ENCODE measurements around the gene CCDC92.

CCDC92 gene, protein sequence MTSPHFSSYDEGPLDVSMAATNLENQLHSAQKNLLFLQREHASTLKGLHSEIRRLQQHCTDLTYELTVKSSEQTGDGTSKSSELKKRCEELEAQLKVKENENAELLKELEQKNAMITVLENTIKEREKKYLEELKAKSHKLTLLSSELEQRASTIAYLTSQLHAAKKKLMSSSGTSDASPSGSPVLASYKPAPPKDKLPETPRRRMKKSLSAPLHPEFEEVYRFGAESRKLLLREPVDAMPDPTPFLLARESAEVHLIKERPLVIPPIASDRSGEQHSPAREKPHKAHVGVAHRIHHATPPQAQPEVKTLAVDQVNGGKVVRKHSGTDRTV

DNA sequence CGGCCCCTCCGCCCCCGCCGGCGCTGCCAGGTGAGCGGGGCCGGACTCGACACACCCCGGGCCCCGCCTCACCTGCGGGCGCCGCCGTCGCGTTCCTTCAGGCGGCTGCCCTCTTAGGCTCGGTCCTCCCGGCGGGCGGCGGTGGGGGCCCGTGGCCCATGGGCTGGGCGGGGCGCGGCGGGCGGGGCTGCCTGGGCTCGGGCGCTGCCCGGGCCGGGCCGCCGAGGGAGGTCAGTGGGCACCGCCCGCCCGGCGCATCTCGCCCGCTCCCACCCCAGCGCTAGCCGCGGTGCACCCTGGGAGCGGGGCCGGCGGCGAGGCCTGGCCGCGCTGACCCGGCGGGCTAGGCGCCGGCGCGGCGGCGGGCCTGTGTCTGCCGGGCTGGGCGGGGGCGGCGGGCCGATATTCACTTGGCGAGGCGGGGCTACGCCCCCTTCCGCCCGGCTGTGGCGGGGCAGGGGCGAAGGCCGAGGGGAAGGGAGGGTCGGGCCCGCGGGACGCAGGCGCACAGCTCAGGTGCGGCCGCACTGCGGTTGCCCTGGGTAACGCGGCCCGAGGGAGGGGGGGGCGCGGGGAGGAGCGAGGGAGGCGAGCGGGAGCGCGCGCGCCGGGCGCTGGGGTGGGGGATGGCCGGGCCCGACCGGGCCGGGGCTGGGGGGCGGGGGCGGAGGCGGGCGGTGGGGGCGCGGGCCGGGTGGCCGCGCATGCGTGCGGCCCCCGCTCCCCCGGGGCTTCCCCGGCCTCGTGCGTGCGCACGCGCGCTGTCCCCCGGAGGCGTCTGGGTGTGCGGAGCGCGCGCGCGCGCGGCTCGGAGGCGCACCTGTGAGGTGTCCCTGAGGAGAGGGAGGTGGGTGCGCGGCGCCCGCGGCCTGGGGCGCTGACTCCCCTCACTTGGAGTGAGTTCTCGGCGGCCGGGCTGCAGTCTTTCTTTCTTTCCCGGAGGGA is at the start of gene CCDC92, which contains the start of gene ZNF664:
TSS of gene CCDC92 (minus strand) at position 375 of the 945 bp plus-strand sequence. CDS start 28,526 bp downstream, outside the sequence.
TSS of gene ZNF664 (plus strand) at position 759 of the 945 bp plus-strand sequence. CDS start 38,930 bp downstream, outside the sequence.
- peak; percentile 94 for DNase-seq

DNA sequence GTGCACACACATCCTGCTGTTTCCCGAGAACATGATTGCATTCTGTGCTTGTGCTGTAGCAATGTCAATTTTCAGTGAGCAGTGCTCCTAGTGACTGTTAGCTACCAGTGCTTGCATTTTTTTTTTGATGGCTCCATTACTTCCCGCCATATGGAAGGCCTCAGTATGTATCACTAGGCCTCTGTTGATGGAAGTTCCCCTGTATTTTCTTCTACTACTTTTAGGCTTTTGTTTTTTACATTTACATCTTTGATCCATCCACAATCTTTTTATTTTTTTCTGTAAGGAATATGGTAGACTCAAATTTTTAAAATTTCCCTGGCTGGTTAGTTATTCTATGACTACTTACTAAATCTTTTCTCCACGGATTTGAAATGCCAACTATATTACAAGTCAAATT is 49.5 kb upstream of the CCDC92 start:
- no peak for DNase-seq

DNA sequence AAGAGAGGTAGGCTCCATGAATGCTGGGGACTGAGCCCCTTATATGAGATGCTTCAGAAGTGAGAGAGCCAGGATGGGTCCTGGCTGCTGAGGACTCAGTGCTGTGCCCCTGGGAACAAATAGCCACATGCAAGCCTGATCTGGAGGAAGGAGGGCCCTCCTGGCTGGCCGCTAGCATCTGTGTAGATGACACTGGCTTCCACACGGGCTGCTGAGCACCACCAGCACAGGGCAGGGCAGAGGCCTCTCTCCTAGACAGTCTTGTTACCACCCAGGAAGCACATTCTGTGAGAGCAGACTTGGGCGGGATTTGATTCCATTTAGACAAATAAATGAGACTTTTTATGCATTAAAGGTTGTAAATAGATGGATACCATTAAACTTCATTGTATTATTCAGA is 48.4 kb upstream of the CCDC92 start:
- DNase-seq, result no peak

DNA sequence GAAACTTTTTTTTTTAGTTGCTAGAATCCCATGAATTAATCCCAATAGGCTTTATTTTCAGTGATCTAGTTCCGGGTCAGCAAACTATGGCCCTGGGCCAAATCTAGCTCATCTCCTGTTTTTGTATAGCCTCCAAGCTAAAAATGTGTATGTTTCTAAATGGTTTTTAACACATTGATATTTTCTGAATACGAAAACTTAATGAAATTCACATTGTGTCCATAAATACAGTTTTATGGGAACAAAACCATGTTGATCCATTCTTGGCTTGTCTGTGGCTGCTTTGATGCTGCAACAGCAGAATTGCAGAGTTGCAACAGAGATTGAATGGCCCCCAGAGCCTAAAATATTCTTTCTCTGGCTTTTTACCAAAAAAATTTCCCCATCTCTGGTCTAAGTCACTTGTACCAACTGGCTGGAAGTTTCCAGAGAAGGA is 47.9 kb upstream of the CCDC92 start:
- DNase-seq, result no peak

DNA sequence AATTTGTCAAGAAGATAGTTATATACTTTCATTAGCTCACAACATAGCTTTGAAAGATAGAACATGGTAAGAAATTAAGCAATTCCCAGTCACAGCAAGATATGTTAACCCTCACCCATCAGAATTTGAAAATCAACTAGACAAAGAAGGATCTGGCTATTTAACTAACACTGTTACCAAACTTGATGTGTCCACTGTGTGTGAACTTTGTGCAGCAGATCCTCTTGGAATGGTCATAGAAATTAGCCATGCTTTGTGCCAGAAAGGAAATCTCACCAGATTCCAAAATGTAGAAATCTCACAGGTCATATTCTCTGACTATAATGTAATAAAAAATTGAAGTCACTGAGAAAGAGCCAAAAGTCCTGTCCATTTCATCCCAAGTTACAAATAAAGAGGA is 46.5 kb upstream of the CCDC92 start:
- DNase-seq, result no peak

DNA sequence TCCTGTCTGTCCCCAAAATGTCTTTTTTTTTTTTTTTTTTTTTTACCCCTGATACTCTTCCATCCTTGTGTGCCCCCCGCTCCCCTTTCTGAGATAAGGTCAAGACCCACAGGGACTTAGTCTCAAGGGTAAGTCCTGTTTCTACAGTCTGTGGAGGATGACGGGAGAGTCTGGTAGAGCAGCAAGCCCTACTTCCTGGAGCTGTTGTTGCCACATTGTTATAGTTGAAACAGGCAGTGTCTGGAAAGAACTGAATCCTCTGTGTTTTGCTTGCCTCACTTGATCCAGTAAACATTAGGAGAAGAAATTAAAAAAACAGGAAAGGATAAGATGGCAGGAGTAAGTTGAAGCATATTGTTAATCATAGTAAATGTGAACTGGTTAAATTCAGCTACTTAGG is 45.9 kb upstream of the CCDC92 start:
- DNase-seq, result no peak

DNA sequence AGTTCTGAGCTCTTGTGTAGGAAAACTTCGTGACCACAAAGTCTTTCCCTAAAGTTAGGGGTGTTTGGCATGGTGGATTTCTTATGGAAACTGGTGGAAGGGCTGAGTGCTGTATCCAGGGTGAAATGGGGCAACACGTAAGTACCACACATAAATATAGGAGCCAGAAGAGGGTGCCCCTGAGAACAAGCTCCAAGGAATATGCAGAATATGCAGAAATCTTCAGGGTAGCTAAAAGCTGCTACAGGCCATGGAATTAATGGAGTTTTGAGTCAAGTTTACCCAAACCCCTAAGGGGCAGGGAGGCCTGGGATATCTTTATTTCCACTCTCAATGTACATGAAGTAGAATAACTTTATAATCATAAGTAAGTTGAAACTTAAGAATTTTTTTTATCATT is 44.4 kb upstream of the CCDC92 start:
- no peak for DNase-seq

DNA sequence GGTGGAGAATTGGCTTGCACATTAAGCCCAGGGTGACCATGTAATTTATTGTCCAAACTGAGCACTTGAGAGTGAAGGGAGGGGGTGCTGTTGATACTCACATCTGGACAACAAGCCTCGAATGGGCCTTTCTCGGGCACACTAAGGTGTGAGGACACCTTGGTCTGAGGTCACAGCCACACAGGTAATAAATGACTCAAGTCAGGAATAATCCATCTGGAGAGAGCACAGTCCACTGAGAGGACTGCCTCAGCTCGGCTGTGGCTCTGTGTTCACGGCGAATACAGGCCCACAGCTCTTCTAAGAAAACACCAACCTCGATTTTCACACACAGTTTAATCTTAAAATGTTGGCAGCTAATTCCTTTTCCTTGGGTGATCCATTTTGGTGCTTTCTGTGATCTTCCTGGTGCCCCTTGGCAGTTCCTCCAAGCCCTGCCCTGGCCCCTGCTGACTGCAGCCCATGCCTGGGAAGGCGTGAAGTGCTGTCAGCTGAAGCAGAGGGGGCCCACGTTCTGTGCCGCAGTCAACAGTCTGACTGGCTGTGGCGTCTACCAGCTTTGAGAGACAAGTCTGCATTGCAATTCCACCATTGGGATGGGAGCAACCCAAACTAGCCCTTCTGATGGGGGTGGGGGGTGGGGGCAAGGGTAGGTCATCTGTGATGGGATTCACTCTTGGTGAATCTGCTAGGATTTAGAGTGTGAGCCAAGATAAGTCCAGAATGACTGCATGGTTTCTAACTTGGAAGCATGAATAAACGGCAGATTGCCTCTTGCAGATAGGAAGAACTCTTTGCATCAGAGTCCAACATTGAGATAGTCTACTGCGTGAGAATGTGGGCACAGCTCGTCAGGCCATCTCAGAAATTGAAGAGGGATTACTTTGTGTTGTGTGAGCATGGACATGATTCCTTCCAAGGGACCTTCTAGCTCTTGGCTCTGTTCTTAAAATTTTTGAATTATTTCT is 43.1 kb upstream of the CCDC92 start:
- DNase-seq, result no peak

DNA sequence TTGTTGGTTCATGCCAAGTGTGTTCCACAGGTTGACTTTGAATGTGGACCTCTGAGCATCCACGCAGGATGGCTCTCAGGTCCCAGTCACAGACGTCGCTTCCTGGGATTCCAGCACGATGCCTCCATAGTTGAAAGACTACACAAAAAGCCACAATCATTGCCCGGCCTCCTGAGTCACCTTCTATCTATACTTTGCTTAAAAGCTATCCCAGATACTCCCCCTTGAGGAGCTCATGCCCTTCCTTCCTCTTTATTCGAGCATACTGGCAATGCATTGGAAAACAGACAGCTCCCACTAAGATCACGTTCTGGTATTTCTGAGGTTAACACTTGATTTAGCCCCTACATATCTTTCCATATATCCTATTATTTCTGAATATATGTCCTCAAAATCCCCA is 40.4 kb upstream of the CCDC92 start:
- no peak for DNase-seq

DNA sequence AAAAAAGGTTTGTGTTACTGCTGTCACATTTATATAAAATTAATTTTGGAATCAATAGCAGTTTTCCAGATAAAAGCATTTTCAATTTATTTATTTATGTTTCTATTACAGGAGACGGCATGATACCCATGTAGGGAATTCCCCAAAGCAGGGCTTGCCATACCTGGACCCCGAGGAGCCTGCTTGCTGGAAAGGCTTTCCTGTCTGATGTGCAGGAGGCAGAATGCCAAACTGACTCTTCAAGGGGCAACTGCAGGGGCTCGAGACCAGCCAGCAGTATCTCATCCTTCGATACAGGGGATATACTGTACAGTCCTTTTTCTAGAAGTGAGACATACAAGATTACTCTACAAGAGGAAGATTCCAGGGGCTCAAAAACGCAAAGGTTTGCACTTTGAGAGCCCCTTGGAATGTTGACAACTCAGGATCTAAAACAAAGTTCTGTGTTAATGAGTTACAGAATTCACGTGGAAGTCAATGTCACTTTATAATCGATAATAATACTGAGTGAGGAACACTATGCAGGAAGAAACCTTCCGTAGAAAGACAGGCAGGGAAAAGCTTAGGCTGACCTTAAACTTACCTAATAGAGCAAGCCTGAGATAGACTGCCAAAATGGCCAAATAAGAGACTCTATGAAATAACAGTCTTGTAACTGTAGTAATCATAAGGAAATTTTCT is 38.9 kb upstream of the CCDC92 start:
- no peak for DNase-seq

DNA sequence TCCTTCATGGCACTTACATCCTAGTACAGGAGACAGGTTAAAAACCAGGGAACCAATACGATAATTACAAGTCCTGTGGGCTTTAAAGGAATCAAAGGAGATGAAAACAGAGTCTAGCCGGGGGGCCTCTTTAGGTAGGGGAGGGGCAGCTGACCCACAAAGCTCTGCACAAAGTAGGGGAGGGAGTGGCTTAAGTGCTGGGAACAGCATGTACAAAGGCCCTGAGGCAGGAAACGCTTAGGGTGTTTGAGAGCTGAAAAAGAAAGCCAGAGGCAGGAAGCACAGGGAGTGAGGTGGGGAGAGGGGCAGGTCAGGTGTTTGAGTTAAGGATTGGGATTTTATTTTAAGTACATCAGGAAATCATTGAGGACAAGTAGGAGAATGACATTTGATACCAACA is 38.1 kb upstream of the CCDC92 start:
- DNase-seq, result no peak

DNA sequence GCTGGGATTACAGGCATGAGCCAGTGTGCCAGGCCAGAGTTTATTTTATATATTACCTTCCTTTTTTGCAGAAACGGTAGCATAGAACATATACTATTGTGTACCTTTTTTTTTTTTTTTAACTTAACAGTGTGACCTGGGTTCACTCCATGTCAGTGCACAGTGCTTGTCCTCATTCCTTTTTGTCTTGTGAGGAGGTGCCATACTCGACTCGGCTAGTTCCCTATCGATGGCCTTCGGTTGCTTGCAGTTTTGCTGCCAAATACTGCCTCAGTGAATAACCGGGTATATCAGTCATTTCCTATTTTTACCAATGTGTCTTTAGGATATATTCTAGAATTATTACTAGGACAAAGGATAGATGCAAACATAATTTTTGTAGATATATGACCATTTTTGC is 37.1 kb upstream of the CCDC92 start:
- DNase-seq, result no peak

DNA sequence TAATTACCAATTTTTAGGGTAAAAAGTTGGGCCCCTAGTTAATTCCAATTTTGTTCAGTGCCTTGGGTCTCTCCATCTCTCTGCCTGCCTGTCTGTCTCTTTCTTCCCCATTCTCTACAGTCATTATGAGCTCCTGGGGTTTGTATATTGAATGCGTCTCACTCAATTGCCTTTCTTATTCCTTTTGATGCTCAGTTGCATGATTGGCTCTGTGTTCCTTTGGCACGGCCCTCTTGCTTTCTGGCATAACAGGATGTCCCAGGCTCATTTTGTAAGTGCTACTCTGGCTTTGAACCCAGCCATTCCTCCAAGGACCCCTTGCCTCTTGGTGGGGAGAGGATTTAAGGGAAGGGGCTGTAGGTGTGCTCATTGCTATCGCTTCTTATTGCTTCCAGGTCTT is 36.0 kb upstream of the CCDC92 start:
- DNase-seq, result no peak

DNA sequence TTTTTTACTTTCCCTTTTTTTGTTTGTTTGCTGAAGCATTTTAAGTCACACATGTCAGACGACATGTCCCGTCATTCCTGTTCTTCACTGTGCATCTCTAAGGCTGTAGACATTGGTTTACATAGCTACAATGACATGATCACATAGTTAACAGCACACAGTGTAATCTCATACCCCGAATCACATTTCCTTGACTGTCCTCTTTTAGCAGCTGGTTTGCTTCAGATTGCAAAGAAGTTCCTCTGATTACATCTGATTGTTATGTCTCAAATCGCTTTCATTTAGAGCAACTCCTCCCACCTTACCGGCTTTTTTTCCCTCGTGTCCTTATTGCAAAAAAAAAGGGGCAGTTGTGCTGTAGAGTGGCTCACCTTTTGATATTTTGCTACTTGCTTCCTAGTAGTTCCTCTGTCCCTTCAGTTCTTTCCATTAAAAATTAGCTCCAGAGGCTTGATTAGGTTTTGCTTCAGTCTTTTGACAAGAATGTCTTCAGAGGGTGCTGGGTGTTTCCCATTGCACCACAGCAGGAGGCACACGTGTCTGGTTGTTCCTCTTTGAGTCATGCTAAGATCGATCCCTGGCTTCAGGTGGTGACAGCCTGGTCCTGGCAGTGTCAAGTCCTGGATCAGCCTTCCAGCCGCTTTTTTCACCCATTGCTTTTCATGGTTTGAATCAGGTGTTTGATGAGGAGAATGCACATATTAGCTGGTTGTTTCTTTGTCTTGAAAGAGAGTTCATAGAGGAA is 35.4 kb upstream of the CCDC92 start:
- DNase-seq, result peak; percentile 18

DNA sequence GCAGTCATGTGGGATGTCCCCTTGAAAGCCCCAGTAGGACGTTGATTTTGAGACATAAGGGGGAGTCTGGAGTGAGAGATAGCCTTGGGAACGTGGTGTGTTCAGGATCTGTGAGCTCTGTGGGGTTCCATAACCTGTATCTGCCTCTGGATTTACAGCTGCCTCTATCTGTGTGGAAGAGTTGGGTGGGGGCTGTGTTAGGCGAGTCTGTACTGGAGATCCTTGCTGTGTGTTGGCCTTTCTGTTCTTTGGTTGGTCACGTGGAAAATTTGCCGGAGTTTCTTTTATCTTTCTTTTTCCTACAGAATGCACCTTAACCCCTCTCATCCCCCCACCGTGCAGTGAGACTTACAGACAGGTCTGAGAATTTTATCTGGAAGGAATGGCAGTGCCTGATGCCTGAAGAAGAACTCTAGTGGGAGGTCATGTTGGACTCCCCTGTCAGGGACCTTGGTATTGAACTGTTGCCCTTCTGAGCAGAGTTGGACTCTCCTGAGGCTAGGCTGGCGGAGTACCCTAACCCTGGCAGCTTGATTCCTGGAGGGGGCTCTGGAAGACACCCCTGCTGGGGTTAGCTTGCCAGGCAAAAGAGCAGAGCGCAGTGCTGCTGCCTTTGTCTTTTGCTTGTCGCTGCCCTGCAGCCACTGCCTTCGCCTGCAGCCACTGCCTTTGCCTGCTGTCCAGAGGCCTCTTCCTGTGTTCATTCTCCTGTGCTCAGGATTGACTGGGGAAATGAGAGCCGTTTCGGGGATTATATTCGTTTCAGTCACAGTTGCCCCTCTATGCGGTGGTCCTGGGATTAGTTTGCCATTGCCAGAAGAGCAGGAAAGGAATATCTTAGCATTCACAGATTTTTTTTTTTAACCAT is 34.4 kb upstream of the CCDC92 start:
- DNase-seq, result no peak

DNA sequence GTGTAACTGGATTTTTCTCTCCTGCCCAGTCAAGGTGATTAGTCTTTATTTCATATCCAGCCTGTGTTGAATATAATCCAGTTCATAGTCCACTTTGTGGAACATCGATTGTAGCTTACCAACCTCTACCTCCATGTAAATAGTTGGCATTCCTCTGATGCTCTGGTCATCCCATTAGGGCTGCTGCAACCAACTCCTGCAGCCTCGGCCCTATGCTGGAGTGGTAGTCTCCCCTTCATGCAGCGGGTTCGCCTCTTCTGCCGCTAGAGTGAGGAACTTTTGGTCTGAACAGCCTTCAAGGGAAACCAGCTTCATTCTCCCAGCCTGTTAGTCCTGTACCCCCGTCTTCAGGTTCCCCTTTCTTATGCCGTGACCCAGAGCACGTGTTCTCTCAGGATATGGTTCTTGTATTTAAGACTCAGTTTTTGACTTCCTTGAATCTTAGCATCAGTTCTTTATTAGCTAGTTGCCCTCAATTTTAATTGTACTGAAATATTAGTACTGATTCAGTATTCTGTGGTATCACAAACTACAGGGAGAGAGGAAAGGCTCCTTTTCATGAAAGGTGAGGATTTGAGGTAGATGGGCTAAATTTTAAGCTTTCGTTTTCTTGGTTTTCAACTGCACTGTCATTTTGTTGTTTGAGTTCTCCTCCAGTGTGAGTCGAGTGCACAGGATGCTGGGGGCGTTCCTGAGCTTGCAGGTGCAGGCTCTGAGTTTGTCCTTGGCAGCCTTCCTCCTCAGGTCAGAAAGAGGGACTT is 33.6 kb upstream of the CCDC92 start:
- DNase-seq, result peak; percentile 14

DNA sequence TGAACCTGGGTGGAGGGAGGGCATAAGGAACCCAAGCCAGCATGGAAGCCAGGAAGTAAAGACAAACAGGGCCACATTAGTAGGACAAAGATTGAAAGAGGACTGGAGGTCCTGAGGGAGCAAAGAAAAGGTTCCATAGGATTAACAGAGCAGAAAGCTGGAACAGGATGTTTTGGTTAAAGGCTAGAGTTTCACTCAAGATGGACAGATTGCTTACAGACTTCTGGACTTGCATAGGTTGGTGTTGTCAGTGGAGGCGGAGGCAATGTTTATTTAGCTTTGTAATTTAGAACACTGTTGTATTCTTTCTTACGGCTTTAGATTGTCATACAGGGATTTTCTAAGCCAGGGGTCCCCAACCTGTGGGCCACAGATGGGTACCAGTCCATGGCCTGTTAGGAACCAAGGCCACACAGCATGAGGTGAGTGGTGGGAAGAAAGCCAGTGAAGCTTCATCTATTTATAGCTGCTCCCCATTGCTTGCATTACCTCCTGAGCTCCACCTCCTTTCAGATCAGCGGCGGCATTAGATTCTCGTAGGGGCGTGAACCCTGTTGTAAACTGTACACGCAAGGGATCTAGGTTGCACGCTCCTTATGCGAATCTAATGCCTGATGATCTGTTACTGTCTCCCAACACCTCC is 31.7 kb upstream of the CCDC92 start:
- DNase-seq, result no peak

DNA sequence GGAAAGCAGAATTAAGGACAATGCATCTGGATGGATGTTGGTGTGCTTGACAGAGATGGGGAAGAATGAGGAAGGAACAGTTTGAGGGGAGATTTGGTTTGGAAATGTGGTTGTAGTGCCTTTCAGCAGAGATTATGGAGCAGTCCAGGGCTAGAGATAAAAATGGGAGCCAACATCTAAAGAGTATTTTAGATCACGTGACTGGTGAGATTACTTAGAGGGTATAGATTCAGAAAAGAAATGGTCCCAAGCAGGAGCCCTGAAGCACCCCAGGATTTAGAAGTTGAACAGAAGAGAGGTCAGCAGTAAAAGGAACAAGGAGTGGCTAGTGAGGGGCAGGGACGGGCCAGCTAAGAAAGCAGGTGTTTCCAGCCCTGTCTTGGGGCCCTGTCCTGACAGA is 30.0 kb upstream of the CCDC92 start:
- DNase-seq, result no peak
